ENCODE results near the gene EHBP1L1. TPM values are rescaled to one million over a fixed set of nuclear protein-coding genes. Genes with fewer than 3 reads are reported as not detected.

The EHBP1L1 gene
- total and polyA plus RNA-seq, 2 donors (not counting 1 experiment from before 2014, with no cell fraction given), result 12.8 to 53.5 TPM

GRCh38 chr11:65619281-65619928 is 43.6 kb downstream of the EHBP1L1 start:
- no peak for DNase-seq (ENCODE audit: low read depth in 2 of 2)
- H3K9me3 ChIP-seq (ENCODE audit: control insufficient read depth, insufficient read depth, low read depth, low read length), result no peaks in the 10 kb centered on the region
- no peak overlapping the region for H3K4me3 ChIP-seq (replicated peaks in 1 of 4; ENCODE audit: control extremely low read depth in 1 of 4, insufficient read depth in 1 of 4, low read depth in 3 of 4, low read length in 4 of 4)
- H3K9ac ChIP-seq (ENCODE audit: insufficient read depth, low read length), result no peak overlapping the region
- no peak overlapping the region for H2AFZ ChIP-seq (ENCODE audit: low read length)
- H4K20me1 ChIP-seq (ENCODE audit: control insufficient read depth, extremely low read depth, insufficient read depth, low read length), result no peaks in the 10 kb centered on the region
- H3K27ac ChIP-seq (ENCODE audit: insufficient read depth, low read length), result no peak overlapping the region
- peaks cover 38% of the 10 kb centered on the region for H3K36me3 ChIP-seq (ENCODE audit: control insufficient read depth, insufficient read depth, low read length)
- no peaks in the 10 kb centered on the region for H3K27me3 ChIP-seq (ENCODE audit: control insufficient read depth, insufficient read depth, low read length)
- H3K79me2 ChIP-seq (ENCODE audit: control insufficient read depth, insufficient read depth, low read length), result peaks cover 21% of the 10 kb centered on the region
- no peak overlapping the region for H3K4me2 ChIP-seq (ENCODE audit: extremely low read depth, insufficient read depth, low read length)
- H3K4me1 ChIP-seq (ENCODE audit: control insufficient read depth, extremely low read depth, insufficient read depth, low read length), result peaks cover 6% of the 10 kb centered on the region
- TF ChIP-seq, protein P1, sequence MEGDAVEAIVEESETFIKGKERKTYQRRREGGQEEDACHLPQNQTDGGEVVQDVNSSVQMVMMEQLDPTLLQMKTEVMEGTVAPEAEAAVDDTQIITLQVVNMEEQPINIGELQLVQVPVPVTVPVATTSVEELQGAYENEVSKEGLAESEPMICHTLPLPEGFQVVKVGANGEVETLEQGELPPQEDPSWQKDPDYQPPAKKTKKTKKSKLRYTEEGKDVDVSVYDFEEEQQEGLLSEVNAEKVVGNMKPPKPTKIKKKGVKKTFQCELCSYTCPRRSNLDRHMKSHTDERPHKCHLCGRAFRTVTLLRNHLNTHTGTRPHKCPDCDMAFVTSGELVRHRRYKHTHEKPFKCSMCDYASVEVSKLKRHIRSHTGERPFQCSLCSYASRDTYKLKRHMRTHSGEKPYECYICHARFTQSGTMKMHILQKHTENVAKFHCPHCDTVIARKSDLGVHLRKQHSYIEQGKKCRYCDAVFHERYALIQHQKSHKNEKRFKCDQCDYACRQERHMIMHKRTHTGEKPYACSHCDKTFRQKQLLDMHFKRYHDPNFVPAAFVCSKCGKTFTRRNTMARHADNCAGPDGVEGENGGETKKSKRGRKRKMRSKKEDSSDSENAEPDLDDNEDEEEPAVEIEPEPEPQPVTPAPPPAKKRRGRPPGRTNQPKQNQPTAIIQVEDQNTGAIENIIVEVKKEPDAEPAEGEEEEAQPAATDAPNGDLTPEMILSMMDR (conservative IDR thresholded peaks at IDR 0.05 in 1 of 2, IDR thresholded peaks at IDR 0.05 in 1 of 2; ENCODE audit: low read depth in 1 of 2, low read length in 2 of 2), result no peak
- no peak for TF ChIP-seq EZH2 (IDR thresholded peaks at IDR 0.05; ENCODE audit: low read length, missing control alignments)

DNA sequence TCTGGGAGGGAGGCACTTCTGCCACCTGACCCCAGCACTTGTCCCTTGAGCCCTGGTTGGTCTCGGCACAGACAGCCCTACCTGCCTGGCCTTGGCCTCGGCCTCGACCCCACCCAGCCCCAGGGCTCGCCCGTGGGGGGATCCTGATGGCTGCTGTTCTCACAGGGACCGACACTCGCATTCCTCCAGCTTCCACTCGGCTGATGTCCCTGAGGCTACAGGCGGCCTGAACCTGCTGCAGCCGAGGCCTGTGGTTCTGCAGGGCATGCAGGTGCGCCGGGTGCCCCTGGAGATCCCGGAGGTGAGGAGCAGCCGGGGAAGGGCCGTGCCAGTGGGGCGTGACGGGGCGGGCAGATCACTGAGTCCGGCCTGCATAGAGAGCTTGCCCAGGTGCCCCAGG is 44.8 kb downstream of the EHBP1L1 start:
- no peak overlapping the region for H2AFZ ChIP-seq (ENCODE audit: low read length)
- peaks cover 20% of the 10 kb centered on the region for H3K79me2 ChIP-seq (ENCODE audit: control insufficient read depth, insufficient read depth, low read length)
- no peak overlapping the region for H3K4me3 ChIP-seq (replicated peaks in 1 of 4; ENCODE audit: control extremely low read depth in 1 of 4, insufficient read depth in 1 of 4, low read depth in 3 of 4, low read length in 4 of 4)
- H3K27ac ChIP-seq (ENCODE audit: insufficient read depth, low read length), result no peak overlapping the region
- no peak overlapping the region for H3K4me2 ChIP-seq (ENCODE audit: extremely low read depth, insufficient read depth, low read length)
- peaks cover 6% of the 10 kb centered on the region for H3K4me1 ChIP-seq (ENCODE audit: control insufficient read depth, extremely low read depth, insufficient read depth, low read length)
- peaks cover 40% of the 10 kb centered on the region for H3K36me3 ChIP-seq (ENCODE audit: control insufficient read depth, insufficient read depth, low read length)
- no peak for DNase-seq (ENCODE audit: low read depth in 2 of 2)
- no peaks in the 10 kb centered on the region for H3K9me3 ChIP-seq (ENCODE audit: control insufficient read depth, insufficient read depth, low read depth, low read length)
- no peaks in the 10 kb centered on the region for H4K20me1 ChIP-seq (ENCODE audit: control insufficient read depth, extremely low read depth, insufficient read depth, low read length)
- no peak for TF ChIP-seq EZH2 (IDR thresholded peaks at IDR 0.05; ENCODE audit: low read length, missing control alignments)
- TF ChIP-seq, protein P1 (conservative IDR thresholded peaks at IDR 0.05 in 1 of 2, IDR thresholded peaks at IDR 0.05 in 1 of 2; ENCODE audit: low read depth in 1 of 2, low read length in 2 of 2), result no peak
- H3K27me3 ChIP-seq (ENCODE audit: control insufficient read depth, insufficient read depth, low read length), result no peaks in the 10 kb centered on the region
- no peak overlapping the region for H3K9ac ChIP-seq (ENCODE audit: insufficient read depth, low read length)

- Histone ChIP-seq H3K27me3 (ENCODE audit: control insufficient read depth, insufficient read depth, low read length) (no peaks in the 10 kb centered on the region), H3K27ac (ENCODE audit: insufficient read depth, low read length) (no peak overlapping the region), H3K9ac (ENCODE audit: insufficient read depth, low read length) (no peak overlapping the region), H4K20me1 (ENCODE audit: control insufficient read depth, extremely low read depth, insufficient read depth, low read length) (no peaks in the 10 kb centered on the region), H3K4me2 (ENCODE audit: extremely low read depth, insufficient read depth, low read length) (no peak overlapping the region), H3K79me2 (ENCODE audit: control insufficient read depth, insufficient read depth, low read length) (peaks cover 17% of the 10 kb centered on the region), H3K9me3 (ENCODE audit: control insufficient read depth, insufficient read depth, low read depth, low read length) (no peaks in the 10 kb centered on the region), H3K36me3 (ENCODE audit: control insufficient read depth, insufficient read depth, low read length) (peaks cover 44% of the 10 kb centered on the region), H3K4me1 (ENCODE audit: control insufficient read depth, extremely low read depth, insufficient read depth, low read length) (peaks cover 6% of the 10 kb centered on the region), H3K4me3 (replicated peaks in 1 of 4; ENCODE audit: control extremely low read depth in 1 of 4, insufficient read depth in 1 of 4, low read depth in 3 of 4, low read length in 4 of 4) (no peak overlapping the region), H2AFZ (ENCODE audit: low read length) (no peak overlapping the region)
- DNase-seq (ENCODE audit: low read depth in 2 of 2), result no peak
- TF ChIP-seq EZH2 (IDR thresholded peaks at IDR 0.05; ENCODE audit: low read length, missing control alignments), result no peak
- TF ChIP-seq, protein P1 (conservative IDR thresholded peaks at IDR 0.05 in 1 of 2, IDR thresholded peaks at IDR 0.05 in 1 of 2; ENCODE audit: low read depth in 1 of 2, low read length in 2 of 2), result no peak
Measured at GRCh38 chr11:65621460-65621859, 45.6 kb downstream of the EHBP1L1 start.

Measured in fibroblast of lung (primary cell).